ENCODE data around the gene ELOF1. TPM values are rescaled to one million over a fixed set of nuclear protein-coding genes. Genes with fewer than 3 reads are reported as not detected.

Gene ELOF1
- total RNA-seq, 1 experiment from 2014 or later: 72.1 TPM

- ChIA-PET POLR2A (no interaction called here), CTCF (interaction anchor here (0.7 kb wide), 1 partner anchor 409 kb away, joined by 3 read pairs; no protein-coding TSS in a partner anchor)
- Mint-ChIP-seq H3K4me3 (ENCODE audit: unreplicated experiment) (no peak overlapping the region), H3K27me3 (ENCODE audit: insufficient read depth, unreplicated experiment) (no peaks in the 10 kb centered on the region), H3K27ac (ENCODE audit: low read depth, unreplicated experiment) (no peak overlapping the region), H3K9me3 (ENCODE audit: unreplicated experiment) (no peaks in the 10 kb centered on the region), H3K4me1 (ENCODE audit: insufficient read depth, unreplicated experiment) (no peaks in the 10 kb centered on the region), H3K36me3 (ENCODE audit: insufficient read depth, unreplicated experiment) (peaks cover 28% of the 10 kb centered on the region)
- BruUV-seq (replicated peaks): no TSS peak
- DNase-seq (ENCODE audit: unreplicated experiment): no peak
- no peak for TF ChIP-seq CTCF (IDR thresholded peaks at IDR 0.05; ENCODE audit: unreplicated experiment)
- intact Hi-C loops (cut with micrococcal nuclease): no loop called here
Observed at GRCh38 chr19:11513946-11514345, 45.1 kb downstream of the ELOF1 start.

GRCh38 chr19:11510444-11510843 is 48.6 kb downstream of the ELOF1 start:
- BruUV-seq (replicated peaks): no TSS peak
- no peak overlapping the region for H3K27ac Mint-ChIP-seq (ENCODE audit: low read depth, unreplicated experiment)
- H3K27me3 Mint-ChIP-seq (ENCODE audit: insufficient read depth, unreplicated experiment): no peaks in the 10 kb centered on the region
- ChIA-PET POLR2A (interaction anchor here (0.6 kb wide), 2 partner anchors 15 to 17 kb away, joined by 3 to 4 read pairs; no protein-coding TSS in a partner anchor), CTCF (interaction anchor here (0.6 kb wide), 2 partner anchors 201 to 559 kb away, joined by 3 to 4 read pairs; no protein-coding TSS in a partner anchor)
- no peaks in the 10 kb centered on the region for H3K9me3 Mint-ChIP-seq (ENCODE audit: unreplicated experiment)
- no peak overlapping the region for H3K4me3 Mint-ChIP-seq (ENCODE audit: unreplicated experiment)
- peaks cover 20% of the 10 kb centered on the region for H3K36me3 Mint-ChIP-seq (ENCODE audit: insufficient read depth, unreplicated experiment)
- intact Hi-C loops (cut with micrococcal nuclease): no loop called here
- DNase-seq (ENCODE audit: unreplicated experiment): no peak
- H3K4me1 Mint-ChIP-seq (ENCODE audit: insufficient read depth, unreplicated experiment): peaks cover 10% of the 10 kb centered on the region
- TF ChIP-seq CTCF (IDR thresholded peaks at IDR 0.05; ENCODE audit: unreplicated experiment): no peak

- no peak for TF ChIP-seq CTCF (IDR thresholded peaks at IDR 0.05; ENCODE audit: unreplicated experiment)
- no peaks in the 10 kb centered on the region for H3K27me3 Mint-ChIP-seq (ENCODE audit: insufficient read depth, unreplicated experiment)
- H3K4me3 Mint-ChIP-seq (ENCODE audit: unreplicated experiment): peak overlapping the region; percentile 81
- no peaks in the 10 kb centered on the region for H3K9me3 Mint-ChIP-seq (ENCODE audit: unreplicated experiment)
- ChIA-PET POLR2A (no interaction called here), CTCF (no interaction called here)
- peaks cover 14% of the 10 kb centered on the region for H3K4me1 Mint-ChIP-seq (ENCODE audit: insufficient read depth, unreplicated experiment)
- no peak overlapping the region for H3K27ac Mint-ChIP-seq (ENCODE audit: low read depth, unreplicated experiment)
- DNase-seq (ENCODE audit: unreplicated experiment): no peak
- BruUV-seq (replicated peaks): no TSS peak
- peaks cover 19% of the 10 kb centered on the region for H3K36me3 Mint-ChIP-seq (ENCODE audit: insufficient read depth, unreplicated experiment)
- intact Hi-C loops (cut with micrococcal nuclease): no loop called here
Observed at GRCh38 chr19:11507370-11508078, 51.5 kb downstream of the ELOF1 start.

GRCh38 chr19:11506967-11507366 is 52.1 kb downstream of the ELOF1 start:
- ChIA-PET CTCF (no interaction called here), POLR2A (interaction anchor here (0.6 to 1.1 kb wide), 4 partner anchors 16 to 97 kb away, joined by 3 to 6 read pairs (median 4); partner anchors contain the start of gene ELOF1)
- BruUV-seq (replicated peaks): no TSS peak
- Mint-ChIP-seq H3K4me1 (ENCODE audit: insufficient read depth, unreplicated experiment) (peaks cover 14% of the 10 kb centered on the region), H3K4me3 (ENCODE audit: unreplicated experiment) (peak overlapping the region; percentile 81), H3K36me3 (ENCODE audit: insufficient read depth, unreplicated experiment) (peaks cover 16% of the 10 kb centered on the region), H3K27me3 (ENCODE audit: insufficient read depth, unreplicated experiment) (no peaks in the 10 kb centered on the region), H3K9me3 (ENCODE audit: unreplicated experiment) (no peaks in the 10 kb centered on the region), H3K27ac (ENCODE audit: low read depth, unreplicated experiment) (no peak overlapping the region)
- intact Hi-C loops (cut with micrococcal nuclease): no loop called here
- TF ChIP-seq CTCF (IDR thresholded peaks at IDR 0.05; ENCODE audit: unreplicated experiment): no peak
- DNase-seq (ENCODE audit: unreplicated experiment): no peak

Measured in MCF 10A (cell line).